H9 (cell line): ENCODE results near the gene PFN4. TPM values are rescaled to one million over a fixed set of nuclear protein-coding genes. Genes with fewer than 3 reads are reported as not detected.

Experiments
- DNase-seq: peaks from one replicate; pipeline ENCODE4 v3.0.0-alpha.2; 2017
- H2AFZ ChIP-seq: one replicate; pipeline ENCODE4 v1.6.1; 2013; ENCODE audit warnings: mild to moderate bottlenecking, low read length, control low read depth, moderate library complexity
- H2AK5ac ChIP-seq: 2 replicates; pipeline ENCODE4 v1.6.1; 2013; ENCODE audit warnings: low read length, control low read depth, mixed read lengths; ENCODE audit not compliant: insufficient read length
- H2BK120ac ChIP-seq: one replicate; pipeline ENCODE4 v1.6.1; 2013; ENCODE audit warnings: low read depth, mild to moderate bottlenecking, low read length, control low read depth, inconsistent platforms; ENCODE audit not compliant: poor library complexity, severe bottlenecking
- H2BK12ac ChIP-seq: 2 replicates; pipeline ENCODE4 v1.6.1; 2013; ENCODE audit warnings: low read length, control low read depth, mixed read lengths, low read depth; ENCODE audit not compliant: insufficient read length
- H2BK15ac ChIP-seq: 2 replicates; pipeline ENCODE4 v1.6.1; 2013; ENCODE audit warnings: low read depth, low read length, control low read depth
- H2BK20ac ChIP-seq: one replicate; pipeline ENCODE4 v1.6.1; 2013; ENCODE audit warnings: low read depth, mild to moderate bottlenecking, low read length, control low read depth, inconsistent platforms; ENCODE audit not compliant: poor library complexity, severe bottlenecking
- H2BK5ac ChIP-seq: 2 replicates; pipeline ENCODE4 v1.6.1; 2013; ENCODE audit warnings: low read length, control low read depth, mixed read lengths; ENCODE audit not compliant: insufficient read length
- H3K14ac ChIP-seq: 2 replicates; pipeline ENCODE4 v1.6.1; 2013; ENCODE audit warnings: low read length, control low read depth; ENCODE audit not compliant: insufficient read depth
- H3K18ac ChIP-seq: 2 replicates; pipeline ENCODE4 v1.6.1; 2013; ENCODE audit warnings: low read depth, mild to moderate bottlenecking, mixed read lengths, low read length, control low read depth; ENCODE audit not compliant: insufficient read length
- H3K23ac ChIP-seq: 2 replicates; pipeline ENCODE4 v1.6.1; 2013; ENCODE audit warnings: low read length, control low read depth, mixed read lengths, low read depth; ENCODE audit not compliant: insufficient read length
- H3K23me2 ChIP-seq: 2 replicates; pipeline ENCODE4 v1.6.1; 2013; ENCODE audit warnings: low read depth, mild to moderate bottlenecking, mixed read lengths, low read length, control low read depth; ENCODE audit not compliant: insufficient read length, poor library complexity, severe bottlenecking
- H3K27ac ChIP-seq: 2 replicates; pipeline ENCODE4 v1.5.1; 2013; ENCODE audit warnings: low read length, control low read depth, mixed read lengths, low read depth; ENCODE audit not compliant: insufficient read length
- H3K27me3 ChIP-seq: 2 replicates; pipeline ENCODE4 v1.6.1; 2013; ENCODE audit warnings: low read length, control low read depth, inconsistent platforms; ENCODE audit not compliant: insufficient read depth
- H3K4ac ChIP-seq: 2 replicates; pipeline ENCODE4 v1.6.1; 2013; ENCODE audit warnings: low read depth, mild to moderate bottlenecking, control low read depth, inconsistent platforms, low read length, moderate library complexity
- H3K4me1 ChIP-seq: 2 replicates; pipeline ENCODE4 v1.6.1; 2013; ENCODE audit warnings: low read length, control low read depth, inconsistent platforms; ENCODE audit not compliant: insufficient read depth
- H3K4me2 ChIP-seq: 2 replicates; pipeline ENCODE4 v1.6.1; 2013; ENCODE audit warnings: low read length, control low read depth, mixed read lengths; ENCODE audit not compliant: insufficient read length, insufficient read depth
- H3K56ac ChIP-seq: 2 replicates; pipeline ENCODE4 v1.6.1; 2013; ENCODE audit warnings: low read depth, mild to moderate bottlenecking, mixed read lengths, low read length, control low read depth; ENCODE audit not compliant: insufficient read length
- H3K79me1 ChIP-seq: 2 replicates; pipeline ENCODE4 v1.6.1; 2013; ENCODE audit warnings: low read depth, mild to moderate bottlenecking, moderate library complexity, low read length, control low read depth, inconsistent platforms; ENCODE audit not compliant: insufficient read depth, poor library complexity, severe bottlenecking
- H3K79me2 ChIP-seq: 2 replicates; pipeline ENCODE4 v1.6.1; 2013; ENCODE audit warnings: low read length, control low read depth, inconsistent platforms; ENCODE audit not compliant: insufficient read depth
- H3K9ac ChIP-seq: 2 replicates; pipeline ENCODE4 v1.6.1; 2013; ENCODE audit warnings: low read length, control low read depth, mixed read lengths; ENCODE audit not compliant: insufficient read length; ENCODE audit errors: extremely low read depth
- H3K9me3 ChIP-seq: one replicate; pipeline ENCODE4 v1.6.1; 2013; ENCODE audit warnings: low read depth, low read length, inconsistent platforms; ENCODE audit not compliant: control insufficient read depth
- H3T11ph ChIP-seq: one replicate; pipeline ENCODE4 v1.6.1; 2013; ENCODE audit warnings: mild to moderate bottlenecking, low read length, control low read depth, inconsistent platforms
- H4K20me1 ChIP-seq: one replicate; pipeline ENCODE4 v1.6.1; 2013; ENCODE audit not compliant: control insufficient read depth, insufficient read length, insufficient read depth
- H4K5ac ChIP-seq: 2 replicates; pipeline ENCODE4 v1.6.1; 2013; ENCODE audit warnings: low read depth, mild to moderate bottlenecking, mixed read lengths, low read length, control low read depth; ENCODE audit not compliant: insufficient read length
- H4K8ac ChIP-seq: replicated peaks from 2 replicates; pipeline ENCODE4 v1.6.1; 2013; ENCODE audit warnings: low read length, control low read depth, mixed read lengths, low read depth; ENCODE audit not compliant: insufficient read length
- H4K91ac ChIP-seq: 2 replicates; pipeline ENCODE4 v1.6.1; 2013; ENCODE audit warnings: low read depth, mild to moderate bottlenecking, moderate library complexity, mixed read lengths, low read length, control low read depth; ENCODE audit not compliant: insufficient read length
- H3K27ac Mint-ChIP-seq, 3 experiments: 2 replicates in 2 of 3; 3 replicates in 1 of 3; pipeline ENCODE4 v1.8.0; 2020 to 2021; ENCODE audit warnings: mixed read lengths in 3 of 3, mild to moderate bottlenecking in 1 of 3, moderate library complexity in 1 of 3
- H3K27me3 Mint-ChIP-seq: 2 replicates; pipeline ENCODE4 v1.8.0; 2021; ENCODE audit warnings: low read depth, mild to moderate bottlenecking, moderate library complexity, mixed read lengths
- H3K36me3 Mint-ChIP-seq, 3 experiments: 2 replicates in 2 of 3; 3 replicates in 1 of 3; pipeline ENCODE4 v1.8.0; 2020 to 2021; ENCODE audit warnings: low read depth in 3 of 3, mixed read lengths in 3 of 3; ENCODE audit not compliant: insufficient read depth in 1 of 3
- H3K4me1 Mint-ChIP-seq, 2 experiments: 2 replicates each; pipeline ENCODE4 v1.8.0; 2020; ENCODE audit warnings: mixed read lengths in 2 of 2
- H3K4me3 Mint-ChIP-seq, 2 experiments: 2 replicates in 1 of 2; 3 replicates in 1 of 2; pipeline ENCODE4 v1.8.0; 2020 to 2021; ENCODE audit warnings: mild to moderate bottlenecking in 2 of 2, mixed read lengths in 2 of 2, moderate library complexity in 1 of 2
- H3K9me3 Mint-ChIP-seq, 2 experiments: 2 replicates in 1 of 2; 3 replicates in 1 of 2; pipeline ENCODE4 v1.8.0; 2020; ENCODE audit warnings: mild to moderate bottlenecking in 2 of 2, mixed read lengths in 2 of 2, moderate library complexity in 1 of 2
- WGBS: extraction: QIAGEN DNeasy Blood & Tissue Kit; methylation state at CpG from one replicate; pipeline ENCODE4 v1.1.7; 2013; ENCODE audit warnings: missing lambda C conversion rate, low lambda C conversion rate, mixed read lengths; ENCODE audit not compliant: insufficient read length; ENCODE audit errors: extremely low coverage; 5-methylcytosine and 5-hydroxymethylcytosine counted together
- total RNA-seq: library from RNA; stranded (reverse); gene quantifications from 2 replicates; pipeline ENCODE4 v1.2.1, GENCODE V29; 2021
- TF ChIP-seq, protein P1 (sequence below): fragments of 200-600 bp; sonication (generic); conservative IDR thresholded peaks from 3 replicates; pipeline ENCODE4 v1.8.0; 2021; ENCODE audit warnings: antibody characterized with exemption, mild to moderate bottlenecking

PFN4 gene
- total RNA-seq, 1 experiment from 2014 or later, result not detected

DNA sequence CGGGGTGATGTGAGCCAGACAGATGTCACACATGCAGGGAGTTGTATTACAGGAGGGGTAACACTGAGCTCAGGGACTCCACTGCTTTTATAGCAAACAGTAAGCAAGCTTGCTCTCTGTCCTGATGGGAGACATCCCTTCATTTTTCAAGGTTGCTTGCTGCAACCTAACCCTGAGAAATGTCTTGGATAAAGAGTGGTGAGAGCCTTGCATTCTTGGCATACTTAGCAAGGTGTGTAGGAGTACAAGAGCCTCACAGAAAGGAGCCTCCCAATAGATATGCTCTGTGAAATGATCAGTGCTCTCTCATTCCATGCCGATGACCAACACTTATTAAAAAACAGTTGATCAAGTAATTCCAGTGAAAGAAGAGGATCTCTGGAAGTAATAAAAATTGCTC is 8.1 kb downstream of the PFN4 start:
- Histone ChIP-seq H3K23me2 (no peaks in the 10 kb centered on the region), H4K8ac (no peak overlapping the region), H3K23ac (no peak overlapping the region), H2BK5ac (no peak overlapping the region), H3K79me1 (no peaks in the 10 kb centered on the region), H3K4me2 (no peak overlapping the region), H3K9ac (no peak overlapping the region), H2AFZ (no peak overlapping the region), H3K9me3 (peaks cover 7% of the 10 kb centered on the region), H3K79me2 (no peaks in the 10 kb centered on the region), H2BK20ac (no peak overlapping the region), H3K56ac (no peak overlapping the region), H4K91ac (no peak overlapping the region), H3K27ac (no peak overlapping the region), H4K5ac (no peak overlapping the region), H3K4ac (no peak overlapping the region), H3K18ac (no peak overlapping the region), H2BK120ac (no peak overlapping the region), H3T11ph (no peak overlapping the region), H2BK12ac (no peak overlapping the region), H4K20me1 (no peaks in the 10 kb centered on the region), H3K27me3 (no peaks in the 10 kb centered on the region), H2BK15ac (no peak overlapping the region), H2AK5ac (no peak overlapping the region), H3K4me1 (no peaks in the 10 kb centered on the region), H3K14ac (no peak overlapping the region)
- TF ChIP-seq, protein P1, sequence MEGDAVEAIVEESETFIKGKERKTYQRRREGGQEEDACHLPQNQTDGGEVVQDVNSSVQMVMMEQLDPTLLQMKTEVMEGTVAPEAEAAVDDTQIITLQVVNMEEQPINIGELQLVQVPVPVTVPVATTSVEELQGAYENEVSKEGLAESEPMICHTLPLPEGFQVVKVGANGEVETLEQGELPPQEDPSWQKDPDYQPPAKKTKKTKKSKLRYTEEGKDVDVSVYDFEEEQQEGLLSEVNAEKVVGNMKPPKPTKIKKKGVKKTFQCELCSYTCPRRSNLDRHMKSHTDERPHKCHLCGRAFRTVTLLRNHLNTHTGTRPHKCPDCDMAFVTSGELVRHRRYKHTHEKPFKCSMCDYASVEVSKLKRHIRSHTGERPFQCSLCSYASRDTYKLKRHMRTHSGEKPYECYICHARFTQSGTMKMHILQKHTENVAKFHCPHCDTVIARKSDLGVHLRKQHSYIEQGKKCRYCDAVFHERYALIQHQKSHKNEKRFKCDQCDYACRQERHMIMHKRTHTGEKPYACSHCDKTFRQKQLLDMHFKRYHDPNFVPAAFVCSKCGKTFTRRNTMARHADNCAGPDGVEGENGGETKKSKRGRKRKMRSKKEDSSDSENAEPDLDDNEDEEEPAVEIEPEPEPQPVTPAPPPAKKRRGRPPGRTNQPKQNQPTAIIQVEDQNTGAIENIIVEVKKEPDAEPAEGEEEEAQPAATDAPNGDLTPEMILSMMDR, result no peak
- Mint-ChIP-seq H3K9me3 (peaks cover 7 to 10% of the 10 kb centered on the region in 2 experiments; a peak in 3 of 5 replicates), H3K4me3 (no peak overlapping the region), H3K36me3 (peaks cover 0 to 13% (median 3%) of the 10 kb centered on the region in 3 experiments; a peak in 2 of 7 replicates), H3K27ac (no peak overlapping the region), H3K4me1 (no peaks in the 10 kb centered on the region), H3K27me3 (no peaks in the 10 kb centered on the region; the same call in none of the 2 replicates)
- WGBS, result no CpG with 5 or more reads among the region's 2 CpGs
- no peak for DNase-seq
